HAP-1 (cell line): ENCODE data around the gene BICD1.
"Not testable (repeated sequence)": the region's sequence is repeated elsewhere in the genome, so short reads cannot be mapped to it uniquely, and the experiment has no call there.

Source experiments
- DNase-seq, 2 experiments: peaks; one replicate each; pipeline ENCODE4 v3.0.0-alpha.2; 2016 to 2020; ENCODE audit warnings: low spot score in 2 of 2
- H3K27me3 ChIP-seq: fragments of 250-450 bp; sonication (Bioruptor Pico); 2 replicates; pipeline ENCODE4 v1.5.1; 2020; ENCODE audit warnings: low read depth, mild to moderate bottlenecking, moderate library complexity
- H3K36me3 ChIP-seq: fragments of 250-450 bp; sonication (Bioruptor Pico); replicated peaks from 2 replicates; pipeline ENCODE4 v1.5.1; 2020; ENCODE audit warnings: mild to moderate bottlenecking
- H3K4me1 ChIP-seq: fragments of 250-450 bp; sonication (Bioruptor Pico); 2 replicates; pipeline ENCODE4 v1.5.1; 2020; ENCODE audit warnings: mild to moderate bottlenecking
- H3K4me3 ChIP-seq: fragments of 250-450 bp; sonication (Bioruptor Pico); 2 replicates; pipeline ENCODE4 v1.5.1; 2020; ENCODE audit warnings: mild to moderate bottlenecking, moderate library complexity
- H3K9me3 ChIP-seq: fragments of 250-450 bp; sonication (Bioruptor Pico); 2 replicates; pipeline ENCODE4 v1.5.1; 2020; ENCODE audit warnings: mild to moderate bottlenecking, moderate library complexity
- in situ Hi-C: fragments of 300-500 bp; cut with MboI; formaldehyde crosslinking; loops from 3 replicates; pipeline ENCODE4 v1.14.3; 2020; ENCODE audit warnings: low sequenced_read_pairs, inconsistent platforms, mixed read lengths

BICD1 gene

GRCh38 chr12:32161058-32161457, 54.4 kb downstream of the BICD1 start:
- peaks cover 5% of the 10 kb centered on the region for H3K36me3 ChIP-seq
- no peaks in the 10 kb centered on the region for H3K27me3 ChIP-seq
- no peak for DNase-seq
- H3K4me1 ChIP-seq = peaks cover 7% of the 10 kb centered on the region
- in situ Hi-C loops = no loop called here
- H3K9me3 ChIP-seq = no peaks in the 10 kb centered on the region
- H3K4me3 ChIP-seq = no peak overlapping the region

- in situ Hi-C loops = no loop called here
These were observed 56.9 kb downstream of the BICD1 start for GRCh38 chr12:32163596-32163995.

GRCh38 chr12:32166510-32166909, 59.9 kb downstream of the BICD1 start:
- no peaks in the 10 kb centered on the region; the same call in 1 of the 2 replicates for H3K4me1 ChIP-seq
- peaks cover 4% of the 10 kb centered on the region; the same call in 1 of the 2 replicates for H3K9me3 ChIP-seq
- no peak for DNase-seq
- H3K27me3 ChIP-seq = no peaks in the 10 kb centered on the region
- in situ Hi-C loops = no loop called here
- peaks cover 5% of the 10 kb centered on the region for H3K36me3 ChIP-seq
- no peak overlapping the region for H3K4me3 ChIP-seq

More at GRCh38 chr12:32163596-32163995, 56.9 kb downstream of the BICD1 start:
- Histone ChIP-seq H3K4me3 (no peak overlapping the region), H3K36me3 (peaks cover 5% of the 10 kb centered on the region), H3K9me3 (peaks cover 4% of the 10 kb centered on the region; the same call in 1 of the 2 replicates), H3K4me1 (no peaks in the 10 kb centered on the region; the same call in 1 of the 2 replicates), H3K27me3 (no peaks in the 10 kb centered on the region)
- DNase-seq = no peak

DNA sequence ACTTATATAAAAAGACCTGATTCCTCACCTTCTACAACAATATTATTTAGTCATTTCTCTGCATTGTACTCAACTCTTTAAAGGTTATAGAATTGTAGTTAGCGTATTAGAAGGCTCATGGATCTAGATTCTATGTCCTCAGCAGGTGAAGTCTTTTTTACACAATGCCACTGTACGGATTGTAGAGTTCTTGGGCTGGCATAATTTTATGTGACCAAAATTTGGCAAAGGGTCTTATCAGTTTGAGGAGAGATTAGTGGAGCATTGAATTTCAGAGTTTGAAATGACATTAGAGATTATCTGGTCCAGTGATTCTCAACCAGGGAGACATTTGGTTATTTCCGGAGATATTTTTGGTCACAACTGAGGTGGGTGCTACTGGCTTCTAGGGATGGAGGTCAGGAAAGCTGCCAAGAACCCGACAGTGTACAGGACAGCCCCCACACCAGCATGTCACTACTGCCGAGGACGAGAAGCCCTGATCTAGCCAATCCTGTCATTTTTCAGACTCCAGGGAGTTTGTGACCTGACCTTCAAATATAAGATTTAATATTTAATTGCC, 63.9 kb downstream of the BICD1 start:
- no peaks in the 10 kb centered on the region; the same call in 1 of the 2 replicates for H3K4me1 ChIP-seq
- no peaks in the 10 kb centered on the region for H3K27me3 ChIP-seq
- no peak for DNase-seq
- in situ Hi-C loops = no loop called here
- peaks cover 4% of the 10 kb centered on the region; the same call in 1 of the 2 replicates for H3K9me3 ChIP-seq
- H3K4me3 ChIP-seq = no peak overlapping the region
- H3K36me3 ChIP-seq = no peaks in the 10 kb centered on the region; the same call in 1 of the 2 replicates

GRCh38 chr12:32171211-32171610, 64.6 kb downstream of the BICD1 start:
- H3K27me3 ChIP-seq = no peaks in the 10 kb centered on the region
- no peak overlapping the region for H3K4me3 ChIP-seq
- in situ Hi-C loops = no loop called here
- peaks cover 3% of the 10 kb centered on the region; the same call in 1 of the 2 replicates for H3K9me3 ChIP-seq
- no peak for DNase-seq
- H3K36me3 ChIP-seq = no peaks in the 10 kb centered on the region; the same call in 1 of the 2 replicates
- no peaks in the 10 kb centered on the region; the same call in 1 of the 2 replicates for H3K4me1 ChIP-seq

DNA sequence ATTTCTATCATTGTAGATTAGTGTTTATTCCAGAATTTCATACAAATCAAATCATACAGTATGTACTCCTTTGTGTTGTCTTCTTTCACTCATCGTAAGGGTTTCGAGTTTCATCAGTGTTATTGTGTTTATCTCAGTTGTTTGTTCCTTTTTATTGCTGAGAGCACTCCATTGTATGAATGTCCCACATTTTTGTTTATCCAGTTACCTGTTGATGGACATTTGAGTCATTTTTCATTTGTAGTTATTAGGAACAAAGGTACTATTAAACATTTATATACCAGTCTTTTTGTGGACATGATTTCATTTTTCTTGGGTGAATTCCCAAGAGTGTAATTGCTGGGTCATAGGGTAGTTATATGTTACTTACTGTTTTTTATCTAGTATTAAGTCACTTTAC, 70.0 kb downstream of the BICD1 start:
- Histone ChIP-seq H3K4me1 (peaks cover 26% of the 10 kb centered on the region), H3K36me3 (no peaks in the 10 kb centered on the region; the same call in 1 of the 2 replicates), H3K9me3 (no peaks in the 10 kb centered on the region), H3K4me3 (no peak overlapping the region), H3K27me3 (no peaks in the 10 kb centered on the region)
- in situ Hi-C loops = no loop called here
- no peak for DNase-seq

GRCh38 chr12:32178341-32179010, 71.8 kb downstream of the BICD1 start:
- Histone ChIP-seq H3K27me3 (no peaks in the 10 kb centered on the region), H3K4me3 (no peak overlapping the region), H3K9me3 (no peaks in the 10 kb centered on the region), H3K4me1 (peaks cover 43% of the 10 kb centered on the region), H3K36me3 (no peaks in the 10 kb centered on the region; the same call in 1 of the 2 replicates)
- DNase-seq = peak in 1 of 2 experiments; percentile 41
- in situ Hi-C loops = no loop called here

DNA sequence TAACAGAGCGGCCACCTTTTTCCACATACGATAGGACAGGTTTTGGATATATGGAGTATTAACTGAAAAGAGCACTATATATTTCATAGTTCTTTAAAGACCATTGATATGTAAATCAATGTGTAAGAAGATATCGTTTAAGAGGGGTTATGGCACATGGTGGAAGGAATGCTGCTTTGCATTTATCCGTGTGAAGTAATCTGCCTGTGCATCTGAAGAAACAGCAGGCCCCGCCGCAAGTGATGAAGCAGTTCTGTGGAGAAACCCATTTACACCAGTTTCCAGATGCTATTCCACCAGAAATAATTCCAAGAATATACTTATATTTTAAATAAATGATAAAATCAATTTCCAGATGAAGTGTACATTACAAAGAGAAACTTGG, 72.4 kb downstream of the BICD1 start:
- Histone ChIP-seq H3K36me3 (no peaks in the 10 kb centered on the region; the same call in none of the 2 replicates), H3K27me3 (no peaks in the 10 kb centered on the region), H3K4me1 (peaks cover 48% of the 10 kb centered on the region), H3K9me3 (no peaks in the 10 kb centered on the region), H3K4me3 (no peak overlapping the region)
- in situ Hi-C loops = no loop called here
- peak; percentile 54 to 74 for DNase-seq

DNA sequence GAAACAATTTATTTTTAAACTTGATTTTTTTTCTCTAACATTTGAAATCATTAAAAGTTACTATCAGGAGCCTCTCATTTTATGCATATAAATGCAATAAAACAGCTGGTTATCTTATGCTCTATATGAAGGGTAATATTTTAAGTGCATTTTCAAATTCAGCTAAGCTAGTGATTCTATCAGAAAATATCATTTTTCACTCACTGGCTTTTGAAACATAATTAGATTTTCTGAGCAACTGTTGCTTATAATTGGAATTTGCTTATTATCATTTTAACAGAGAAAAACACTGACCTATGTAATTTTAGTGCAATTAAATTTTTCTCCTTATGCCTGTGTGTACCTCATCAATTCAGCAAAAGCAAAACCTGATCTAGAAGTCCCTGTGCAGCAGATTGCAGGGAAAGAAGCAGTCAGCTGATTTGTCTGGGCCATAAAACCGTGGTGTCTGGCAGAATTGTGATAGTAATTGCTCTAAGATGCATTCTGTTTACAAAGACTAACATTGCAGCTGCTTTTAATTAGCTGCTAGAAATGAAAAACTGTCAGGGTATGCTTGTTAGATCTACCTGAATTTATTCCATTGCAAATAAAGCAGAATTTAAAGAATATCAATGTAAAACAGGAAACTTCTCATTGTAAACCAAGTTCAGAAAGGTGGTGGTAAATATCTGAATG, 75.0 kb downstream of the BICD1 start:
- Histone ChIP-seq H3K4me3 (no peak overlapping the region), H3K36me3 (peaks cover 4% of the 10 kb centered on the region; the same call in 1 of the 2 replicates), H3K9me3 (no peaks in the 10 kb centered on the region), H3K4me1 (peaks cover 53% of the 10 kb centered on the region), H3K27me3 (no peaks in the 10 kb centered on the region)
- DNase-seq = no peak
- in situ Hi-C loops = no loop called here

DNA sequence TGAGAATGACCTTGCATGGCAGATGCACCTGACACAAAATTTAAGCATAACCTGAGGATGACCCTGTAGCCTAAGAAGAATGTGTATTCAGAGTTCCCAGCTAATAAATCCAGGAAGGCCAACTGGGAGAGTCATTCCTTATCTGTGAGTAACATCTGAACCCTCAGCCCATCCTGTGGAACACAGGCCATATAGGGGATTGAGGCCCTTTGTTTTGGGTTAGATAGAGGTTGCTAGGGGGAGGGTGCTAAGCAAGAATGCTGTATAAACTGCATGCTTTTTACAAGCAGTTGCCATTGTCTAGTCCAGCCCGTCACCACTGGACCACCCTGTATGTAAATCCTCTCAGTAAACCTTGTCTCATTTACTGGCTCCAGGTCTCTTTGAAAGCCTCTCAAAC, 77.0 kb downstream of the BICD1 start:
- DNase-seq = peak; percentile 67 to 71
- Histone ChIP-seq H3K4me3 (no peak overlapping the region), H3K4me1 (peaks cover 52% of the 10 kb centered on the region), H3K36me3 (peaks cover 4% of the 10 kb centered on the region; the same call in 1 of the 2 replicates), H3K27me3 (no peaks in the 10 kb centered on the region), H3K9me3 (no peaks in the 10 kb centered on the region)
- in situ Hi-C loops = no loop called here

DNA sequence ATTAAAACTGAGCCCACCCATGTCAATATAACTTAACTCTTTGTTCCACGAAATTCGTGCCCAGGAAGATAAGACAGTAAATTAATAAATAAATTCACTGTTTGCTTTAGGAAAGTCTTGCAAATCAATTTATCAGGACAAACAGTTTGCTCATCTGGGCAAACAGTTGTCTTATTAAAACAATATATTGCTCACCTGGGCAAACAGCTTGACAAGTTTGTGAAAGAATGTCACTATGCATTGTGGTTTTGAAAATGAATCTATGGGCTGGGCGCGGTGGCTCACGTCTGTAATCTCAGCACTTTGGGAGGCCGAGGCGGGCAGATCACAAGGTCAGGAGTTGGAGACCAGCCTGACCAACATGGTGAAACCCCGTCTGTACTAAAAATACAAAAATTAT, 80.5 kb downstream of the BICD1 start:
- H3K27me3 ChIP-seq, DNase-seq, H3K9me3 ChIP-seq, H3K36me3 ChIP-seq, H3K4me3 ChIP-seq, in situ Hi-C loops: not testable (repeated sequence)
- H3K4me1 ChIP-seq = peaks cover 26% of the 10 kb centered on the region

- Histone ChIP-seq H3K4me1 (0 out of 2 replicates have a peak, but pooled peaks cover 5% of the 10 kb centered on the region), H3K27me3 (no peaks in the 10 kb centered on the region), H3K4me3 (no peak overlapping the region), H3K36me3 (0 out of 2 replicates have a peak, but pooled peaks cover 5% of the 10 kb centered on the region), H3K9me3 (peaks cover 5% of the 10 kb centered on the region; the same call in 1 of the 2 replicates)
- in situ Hi-C loops = no loop called here
- no peak for DNase-seq
These were observed 84.8 kb downstream of the BICD1 start for GRCh38 chr12:32191445-32191844.

- in situ Hi-C loops = no loop called here
- Histone ChIP-seq H3K9me3 (peaks cover 5% of the 10 kb centered on the region; the same call in 1 of the 2 replicates), H3K4me3 (no peak overlapping the region), H3K36me3 (no peaks in the 10 kb centered on the region), H3K4me1 (peaks cover 23% of the 10 kb centered on the region), H3K27me3 (no peaks in the 10 kb centered on the region)
- no peak for DNase-seq
These were observed 89.9 kb downstream of the BICD1 start for GRCh38 chr12:32196250-32197198.
